Caco-2 (cell line): ENCODE measurements around the gene LIM2. TPM values are rescaled to one million over a fixed set of nuclear protein-coding genes. Genes with fewer than 3 reads are reported as not detected.

Source experiments
- BruUV-seq: library from RNA; stranded (reverse); fragments of 400-500 nt; replicated peaks from 2 replicates; lab custom pipeline; 2021; lab: Mats Ljungman, UMichigan
- CTCF ChIA-PET: fragments of 300-600 bp; sonication (Branson Sonifier 250); formaldehyde crosslinking; loops from one replicate; lab custom pipeline; 2022; ENCODE audit warnings: antibody characterized with exemption; lab: Charles Lee
- POLR2A ChIA-PET: fragments of 300-600 bp; sonication (Branson Sonifier 250); formaldehyde crosslinking; loops from one replicate; lab custom pipeline; 2022; ENCODE audit warnings: antibody characterized with exemption; lab: Charles Lee
- DNase-seq, 2 experiments: peaks; one replicate each; pipeline versions ENCODE4 v3.0.0 to v3.0.0-alpha.2; 2020 to 2022
- H3K27me3 ChIP-seq: replicated peaks from 2 replicates; pipeline ENCODE4 v1.6.0; 2011; ENCODE audit warnings: low read length; ENCODE audit not compliant: control insufficient read depth, insufficient read depth
- H3K36me3 ChIP-seq: 2 replicates; pipeline ENCODE4 v1.5.1; 2011; ENCODE audit warnings: low read length; ENCODE audit not compliant: control insufficient read depth, insufficient read depth
- H3K4me1 ChIP-seq: fragments of 250-450 bp; sonication (Bioruptor Pico); 2 replicates; pipeline ENCODE4 v1.5.1; 2020; ENCODE audit warnings: mild to moderate bottlenecking
- H3K4me3 ChIP-seq: 2 replicates; pipeline ENCODE4 v1.5.1; 2011; ENCODE audit warnings: low read depth, mild to moderate bottlenecking, control low read depth, low read length
- H3K9me3 ChIP-seq: fragments of 250-450 bp; sonication (Bioruptor Pico); 2 replicates; pipeline ENCODE4 v1.5.1; 2020; ENCODE audit warnings: mild to moderate bottlenecking, moderate library complexity
- H3K27ac Mint-ChIP-seq: one replicate; pipeline ENCODE4 v1.8.0; 2022; ENCODE audit warnings: mixed read lengths; ENCODE audit not compliant: unreplicated experiment
- H3K27me3 Mint-ChIP-seq: one replicate; pipeline ENCODE4 v1.8.0; 2022; ENCODE audit warnings: mixed read lengths; ENCODE audit not compliant: insufficient read depth, unreplicated experiment
- H3K36me3 Mint-ChIP-seq: one replicate; pipeline ENCODE4 v1.8.0; 2022; ENCODE audit warnings: mild to moderate bottlenecking, mixed read lengths; ENCODE audit not compliant: insufficient read depth, unreplicated experiment
- H3K4me1 Mint-ChIP-seq: one replicate; pipeline ENCODE4 v1.8.0; 2022; ENCODE audit warnings: low read depth, mixed read lengths; ENCODE audit not compliant: unreplicated experiment
- H3K4me3 Mint-ChIP-seq: one replicate; pipeline ENCODE4 v1.8.0; 2022; ENCODE audit warnings: mild to moderate bottlenecking, moderate library complexity, mixed read lengths; ENCODE audit not compliant: unreplicated experiment
- H3K9me3 Mint-ChIP-seq: one replicate; pipeline ENCODE4 v1.8.0; 2022; ENCODE audit warnings: mixed read lengths; ENCODE audit not compliant: unreplicated experiment
- intact Hi-C: fragments of 100-400 bp; cut with micrococcal nuclease; formaldehyde crosslinking; loops from one replicate; pipeline ENCODE4 v1.10.0; 2022; ENCODE audit not compliant: unreplicated experiment
- total RNA-seq: library from RNA; stranded (reverse); gene quantifications from 2 replicates; pipeline ENCODE4 v1.2.3, GENCODE V29; 2022
- TF ChIP-seq, protein P1 (sequence below), 2 experiments: fragments of 200-600 bp in 1 of 2; IDR thresholded peaks; 1 replicate in 1 of 2; 2 replicates in 1 of 2; pipeline versions ENCODE4 v1.5.1 to v1.8.0; 2011 to 2022; ENCODE audit warnings: antibody characterized with exemption in 1 of 2, control low read depth in 1 of 2, inconsistent platforms in 1 of 2, low read depth in 1 of 2, low read length in 1 of 2, mild to moderate bottlenecking in 1 of 2, moderate library complexity in 1 of 2; ENCODE audit not compliant: insufficient read depth in 1 of 2, severe bottlenecking in 1 of 2, unreplicated experiment in 1 of 2

The LIM2 gene
- total RNA-seq, 1 experiment from 2014 or later: not detected

DNA sequence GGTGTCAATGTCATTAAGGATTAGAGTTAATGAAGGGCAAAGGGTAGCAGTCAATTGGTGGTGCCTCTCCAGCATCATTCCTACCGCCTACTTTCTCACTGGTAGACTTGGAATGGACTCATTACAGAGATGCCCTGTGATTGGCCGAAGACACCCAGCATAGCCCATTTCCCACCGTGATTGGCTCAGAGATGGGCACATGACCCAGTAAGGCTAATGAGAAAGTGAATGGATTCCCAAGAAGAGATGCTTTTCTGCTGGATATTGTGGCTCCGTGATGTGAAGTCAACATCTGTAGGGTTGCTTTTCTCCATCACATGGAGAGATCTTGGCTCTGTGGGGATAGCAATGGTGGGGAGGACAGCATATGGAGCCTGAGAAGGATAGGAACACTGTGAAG, 57.4 kb downstream of the LIM2 start:
- Mint-ChIP-seq H3K9me3 (no peaks in the 10 kb centered on the region), H3K4me1 (no peaks in the 10 kb centered on the region), H3K27me3 (no peaks in the 10 kb centered on the region), H3K36me3 (no peaks in the 10 kb centered on the region), H3K4me3 (no peak overlapping the region), H3K27ac (no peak overlapping the region)
- POLR2A ChIA-PET: no interaction called here
- DNase-seq: no peak
- intact Hi-C loops: no loop called here
- H3K27me3 ChIP-seq: no peaks in the 10 kb centered on the region
- no peaks in the 10 kb centered on the region for H3K9me3 ChIP-seq
- H3K4me1 ChIP-seq: no peaks in the 10 kb centered on the region
- no peaks in the 10 kb centered on the region for H3K36me3 ChIP-seq
- TF ChIP-seq, protein P1, sequence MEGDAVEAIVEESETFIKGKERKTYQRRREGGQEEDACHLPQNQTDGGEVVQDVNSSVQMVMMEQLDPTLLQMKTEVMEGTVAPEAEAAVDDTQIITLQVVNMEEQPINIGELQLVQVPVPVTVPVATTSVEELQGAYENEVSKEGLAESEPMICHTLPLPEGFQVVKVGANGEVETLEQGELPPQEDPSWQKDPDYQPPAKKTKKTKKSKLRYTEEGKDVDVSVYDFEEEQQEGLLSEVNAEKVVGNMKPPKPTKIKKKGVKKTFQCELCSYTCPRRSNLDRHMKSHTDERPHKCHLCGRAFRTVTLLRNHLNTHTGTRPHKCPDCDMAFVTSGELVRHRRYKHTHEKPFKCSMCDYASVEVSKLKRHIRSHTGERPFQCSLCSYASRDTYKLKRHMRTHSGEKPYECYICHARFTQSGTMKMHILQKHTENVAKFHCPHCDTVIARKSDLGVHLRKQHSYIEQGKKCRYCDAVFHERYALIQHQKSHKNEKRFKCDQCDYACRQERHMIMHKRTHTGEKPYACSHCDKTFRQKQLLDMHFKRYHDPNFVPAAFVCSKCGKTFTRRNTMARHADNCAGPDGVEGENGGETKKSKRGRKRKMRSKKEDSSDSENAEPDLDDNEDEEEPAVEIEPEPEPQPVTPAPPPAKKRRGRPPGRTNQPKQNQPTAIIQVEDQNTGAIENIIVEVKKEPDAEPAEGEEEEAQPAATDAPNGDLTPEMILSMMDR (IDR thresholded peaks at IDR 0.05; ENCODE audit: insufficient read depth in 1 of 2, low read depth in 1 of 2, low read length in 1 of 2, severe bottlenecking in 1 of 2, unreplicated experiment in 1 of 2): no peak
- no peak overlapping the region for H3K4me3 ChIP-seq
- CTCF ChIA-PET: no interaction called here
- no TSS peak for BruUV-seq

Other genes starting within 250 kb of the LIM2 start
- gene SIGLEC7, start 245.7 kb downstream of the LIM2 start, total RNA-seq: not detected in 2 replicates
- not detected in 2 replicates for gene CD33, start 162.9 kb downstream of the LIM2 start, total RNA-seq
- gene SIGLECL1, start 136.9 kb downstream of the LIM2 start, total RNA-seq: not detected in 2 replicates
- gene IGLON5, start 76.3 kb downstream of the LIM2 start, total RNA-seq: not detected in 2 replicates
- gene VSIG10L, start 45.8 kb downstream of the LIM2 start, total RNA-seq: 4.5 and 5.0 TPM in 2 replicates
- 228 and 239 TPM in 2 replicates for gene ETFB, start 21.6 kb downstream of the LIM2 start, total RNA-seq
- gene CLDND2, start 19.0 kb downstream of the LIM2 start, total RNA-seq: 1.6 TPM in 1 of 2 replicates, not detected in the other
- not detected in 2 replicates for gene NKG7, start 15.3 kb downstream of the LIM2 start, total RNA-seq
- not detected in 2 replicates for gene C19orf84, start 2.6 kb upstream of the LIM2 start, total RNA-seq
- not detected in 2 replicates for gene SIGLEC10, start 29.7 kb upstream of the LIM2 start, total RNA-seq
- gene SIGLEC8, start 70.5 kb upstream of the LIM2 start, total RNA-seq: not detected in 2 replicates
- 0.79 TPM in 1 of 2 replicates, not detected in the other for gene CEACAM18, start 90.6 kb upstream of the LIM2 start, total RNA-seq
- gene SIGLEC12, start 113.8 kb upstream of the LIM2 start, total RNA-seq: not detected in 2 replicates
- gene SIGLEC6, start 143.7 kb upstream of the LIM2 start, total RNA-seq: 10.0 and 14.3 TPM in 2 replicates
- gene ZNF175, start 183.3 kb upstream of the LIM2 start, total RNA-seq: 8.7 and 11.5 TPM in 2 replicates
- not detected in 2 replicates for gene SIGLEC5, start 242.4 kb upstream of the LIM2 start, total RNA-seq